GM12891 (cell line): ENCODE results near the gene POPDC3.
"Not testable (repeated sequence)": the region's sequence is repeated elsewhere in the genome, so short reads cannot be mapped to it uniquely, and the experiment has no call there.

Experiments
- DNase-seq: peaks from one replicate; pipeline ENCODE4 v3.0.0; 2011; ENCODE audit warnings: low spot score; ENCODE audit not compliant: insufficient read length
- FAIRE-seq: peaks from 2 replicates; lab custom pipeline; 2011; peaks lifted over from hg19 to GRCh38; lab: Jason Lieb, UNC
- PAX5 ChIP-seq: IDR thresholded peaks from 2 replicates; pipeline ENCODE4 v1.6.1; 2011; ENCODE audit warnings: low read length, moderate library complexity, mild to moderate bottlenecking; ENCODE audit not compliant: insufficient read depth, severe bottlenecking
- POLR2A ChIP-seq: IDR thresholded peaks from 2 replicates; pipeline ENCODE4 v1.6.1; 2011; ENCODE audit warnings: low read depth, low read length, control low read depth
- POLR2AphosphoS5 ChIP-seq: IDR thresholded peaks from 2 replicates; pipeline ENCODE4 v1.6.1; 2011; ENCODE audit warnings: low read depth, low read length, control low read depth
- POU2F2 ChIP-seq: IDR thresholded peaks from 2 replicates; pipeline ENCODE4 v1.6.1; 2011; ENCODE audit warnings: low read depth, mild to moderate bottlenecking, control low read depth, low read length, moderate library complexity
- SPI1 ChIP-seq: IDR thresholded peaks from 2 replicates; pipeline ENCODE4 v1.6.1; 2011; ENCODE audit warnings: low read depth, low read length, control low read depth
- TAF1 ChIP-seq: IDR thresholded peaks from 2 replicates; pipeline ENCODE4 v1.6.1; 2011; ENCODE audit warnings: low read depth, low read length, control low read depth

Gene POPDC3

GRCh38 chr6:105181981-105182515, 2.2 kb upstream of the POPDC3 start:
- DNase-seq (no peak), FAIRE-seq (no peak)
- TF ChIP-seq POLR2AphosphoS5, result no peak
- TF ChIP-seq TAF1, result no peak
- no peak for TF ChIP-seq POU2F2

GRCh38 chr6:105178636-105179035, 1.2 kb downstream of the POPDC3 start:
- no peak for FAIRE-seq

GRCh38 chr6:105178110-105178509, 1.7 kb downstream of the POPDC3 start:
- DNase-seq (no peak), FAIRE-seq (no peak)
- no peak for TF ChIP-seq TAF1
- TF ChIP-seq SPI1, result no peak
- TF ChIP-seq POLR2A, result no peak
- no peak for TF ChIP-seq PAX5
- no peak for TF ChIP-seq POLR2AphosphoS5
- TF ChIP-seq POU2F2, result no peak

More at GRCh38 chr6:105178636-105179035, 1.2 kb downstream of the POPDC3 start:
- no peak for TF ChIP-seq POLR2AphosphoS5
- TF ChIP-seq POU2F2, result no peak
- no peak for TF ChIP-seq POLR2A
- no peak for TF ChIP-seq TAF1
- TF ChIP-seq PAX5, result no peak
- TF ChIP-seq SPI1, result no peak
- no peak for DNase-seq

- no peak for TF ChIP-seq POU2F2
- TF ChIP-seq TAF1, result no peak
- TF ChIP-seq POLR2A, result no peak
- TF ChIP-seq PAX5, result no peak
- no peak for TF ChIP-seq SPI1
- no peak for TF ChIP-seq POLR2AphosphoS5
- FAIRE-seq (no peak), DNase-seq (no peak)
Measured at GRCh38 chr6:105177556-105177955, 2.3 kb downstream of the POPDC3 start.

- TF ChIP-seq SPI1 (no peak), TAF1 (no peak), POLR2A (no peak), POU2F2 (no peak)
- DNase-seq, result no peak
- FAIRE-seq, result no peak
Measured at GRCh38 chr6:105174512-105174911, 5.3 kb downstream of the POPDC3 start.

GRCh38 chr6:105172515-105172914, 7.3 kb downstream of the POPDC3 start:
- FAIRE-seq, result not testable (repeated sequence)

GRCh38 chr6:105170059-105170458, 9.8 kb downstream of the POPDC3 start:
- TF ChIP-seq SPI1 (no peak), PAX5 (no peak), POLR2A (no peak), POU2F2 (no peak), TAF1 (no peak), POLR2AphosphoS5 (no peak)
- FAIRE-seq (no peak), DNase-seq (no peak)

More at GRCh38 chr6:105172515-105172914, 7.3 kb downstream of the POPDC3 start:
- DNase-seq, result not testable (repeated sequence)

GRCh38 chr6:105167914-105168313, 11.9 kb downstream of the POPDC3 start:
- DNase-seq, result no peak
- FAIRE-seq, result no peak
- no peak for TF ChIP-seq SPI1
- no peak for TF ChIP-seq PAX5
- no peak for TF ChIP-seq POLR2A
- TF ChIP-seq TAF1, result no peak
- no peak for TF ChIP-seq POU2F2
- no peak for TF ChIP-seq POLR2AphosphoS5

GRCh38 chr6:105164418-105164817, 15.4 kb downstream of the POPDC3 start:
- TF ChIP-seq PAX5 (no peak), SPI1 (no peak), POLR2AphosphoS5 (no peak), TAF1 (no peak), POLR2A (no peak), POU2F2 (no peak)
- FAIRE-seq, result no peak
- DNase-seq, result no peak

- TF ChIP-seq TAF1 (no peak), POLR2A (no peak), PAX5 (no peak), POU2F2 (no peak), POLR2AphosphoS5 (no peak), SPI1 (no peak)
- DNase-seq (no peak), FAIRE-seq (no peak)
Measured at GRCh38 chr6:105163183-105163582, 16.6 kb downstream of the POPDC3 start.

- TF ChIP-seq POLR2AphosphoS5, result no peak
- TF ChIP-seq TAF1, result no peak
- TF ChIP-seq POLR2A, result no peak
- no peak for TF ChIP-seq SPI1
- no peak for TF ChIP-seq POU2F2
- TF ChIP-seq PAX5, result no peak
- FAIRE-seq (no peak), DNase-seq (no peak)
Measured at GRCh38 chr6:105162377-105162776, 17.4 kb downstream of the POPDC3 start.

- FAIRE-seq (no peak), DNase-seq (no peak)
- TF ChIP-seq TAF1 (no peak), POLR2A (no peak), POLR2AphosphoS5 (no peak), SPI1 (no peak), POU2F2 (no peak), PAX5 (no peak)
Measured at GRCh38 chr6:105161421-105161820, 18.4 kb downstream of the POPDC3 start.
